ENCODE results near the gene SRSF2. TPM values are rescaled to one million over a fixed set of nuclear protein-coding genes. Genes with fewer than 3 reads are reported as not detected.

The SRSF2 gene
- total and polyA plus RNA-seq, 4 donors = 136 to 251 (median 193) TPM

GRCh38 chr17:76709077-76709950, 27.8 kb downstream of the SRSF2 start:
- Histone ChIP-seq H3K4me3 (peak overlapping the region; percentile 68), H3K27me3 (ENCODE audit: control insufficient read depth in 3 of 3, insufficient read depth in 3 of 3, low read length in 2 of 3) (no peaks in the 10 kb centered on the region), H3K36me3 (ENCODE audit: control insufficient read depth in 4 of 4, insufficient read depth in 4 of 4, low read length in 4 of 4) (peaks cover 1 to 7% (median 4%) of the 10 kb centered on the region in 4 donors), H3K27ac (ENCODE audit: low read depth in 1 of 2, low read length in 1 of 2) (peak overlapping the region; percentile 76 to 91), H3K4me1 (ENCODE audit: control insufficient read depth in 5 of 5, insufficient read depth in 5 of 5, low read length in 5 of 5) (peaks cover 2 to 32% (median 14%) of the 10 kb centered on the region in 5 donors), H3K9ac (ENCODE audit: insufficient read depth in 1 of 2, low read length in 2 of 2) (peak overlapping the region in 1 of 2 donors; percentile 79), H3K9me3 (ENCODE audit: control insufficient read depth in 4 of 4, insufficient read depth in 3 of 4, low read length in 3 of 4) (peaks cover 0 to 2% (median 0%) of the 10 kb centered on the region in 4 donors)
- DNase-seq (peak; percentile 93 to 94 (median 93)), ATAC-seq (ENCODE audit: insufficient read depth, low FRiP score) (peak; percentile 50)
- TF ChIP-seq CTCF (IDR thresholded peaks at IDR 0.05; ENCODE audit: control extremely low read depth, extremely low read depth) = no peak
- 56 to 77% methylated on average over 29 of the region's 29 CpGs for WGBS, 2 donors

GRCh38 chr17:76707985-76708807, 28.9 kb downstream of the SRSF2 start:
- Histone ChIP-seq H3K9me3 (ENCODE audit: control insufficient read depth in 4 of 4, insufficient read depth in 3 of 4, low read length in 3 of 4) (peaks cover 0 to 2% (median 0%) of the 10 kb centered on the region in 4 donors), H3K4me3 (no peak overlapping the region), H3K27me3 (ENCODE audit: control insufficient read depth in 3 of 3, insufficient read depth in 3 of 3, low read length in 2 of 3) (no peaks in the 10 kb centered on the region), H3K27ac (ENCODE audit: low read depth in 1 of 2, low read length in 1 of 2) (peak overlapping the region; percentile 76 to 91), H3K36me3 (ENCODE audit: control insufficient read depth in 4 of 4, insufficient read depth in 4 of 4, low read length in 4 of 4) (peaks cover 0 to 2% (median under 1%) of the 10 kb centered on the region in 4 donors), H3K4me1 (ENCODE audit: control insufficient read depth in 5 of 5, insufficient read depth in 5 of 5, low read length in 5 of 5) (peaks cover 2 to 32% (median 14%) of the 10 kb centered on the region in 5 donors), H3K9ac (ENCODE audit: insufficient read depth in 1 of 2, low read length in 2 of 2) (no peak overlapping the region)
- no peak for DNase-seq
- no peak for TF ChIP-seq CTCF (IDR thresholded peaks at IDR 0.05; ENCODE audit: control extremely low read depth, extremely low read depth)
- WGBS, 2 donors = 69 to 83% methylated on average over 14 of the region's 14 CpGs
- no peak for ATAC-seq (ENCODE audit: insufficient read depth, low FRiP score)

GRCh38 chr17:76706817-76707216, 30.3 kb downstream of the SRSF2 start:
- Histone ChIP-seq H3K4me3 (no peak overlapping the region), H3K27ac (ENCODE audit: low read depth in 1 of 2, low read length in 1 of 2) (no peak overlapping the region), H3K4me1 (ENCODE audit: control insufficient read depth in 5 of 5, insufficient read depth in 5 of 5, low read length in 5 of 5) (peaks cover 4 to 36% (median 14%) of the 10 kb centered on the region in 5 donors), H3K27me3 (ENCODE audit: control insufficient read depth in 3 of 3, insufficient read depth in 3 of 3, low read length in 2 of 3) (no peaks in the 10 kb centered on the region), H3K36me3 (ENCODE audit: control insufficient read depth in 4 of 4, insufficient read depth in 4 of 4, low read length in 4 of 4) (peaks cover 0 to 2% (median 0%) of the 10 kb centered on the region in 4 donors), H3K9ac (ENCODE audit: insufficient read depth in 1 of 2, low read length in 2 of 2) (no peak overlapping the region), H3K9me3 (ENCODE audit: control insufficient read depth in 4 of 4, insufficient read depth in 3 of 4, low read length in 3 of 4) (peaks cover 0 to 2% (median 0%) of the 10 kb centered on the region in 4 donors)
- ATAC-seq (ENCODE audit: insufficient read depth, low FRiP score) (no peak), DNase-seq (no peak)
- 66 to 77% methylated on average over 3 of the region's 3 CpGs for WGBS, 2 donors
- no peak for TF ChIP-seq CTCF (IDR thresholded peaks at IDR 0.05; ENCODE audit: control extremely low read depth, extremely low read depth)

All from lung (tissue), 12 donors.